GM20000 (cell line): ENCODE measurements around the gene MATCAP1.

Experiments
- DNase-seq: peaks from one replicate; pipeline ENCODE4 v3.0.0; 2012; ENCODE audit warnings: low spot score
- CTCF ChIP-seq: IDR thresholded peaks from 2 replicates; pipeline ENCODE4 v1.5.1; 2012; ENCODE audit warnings: mild to moderate bottlenecking, control low read depth; ENCODE audit errors: extremely low read depth, missing control alignments

MATCAP1 gene

DNA sequence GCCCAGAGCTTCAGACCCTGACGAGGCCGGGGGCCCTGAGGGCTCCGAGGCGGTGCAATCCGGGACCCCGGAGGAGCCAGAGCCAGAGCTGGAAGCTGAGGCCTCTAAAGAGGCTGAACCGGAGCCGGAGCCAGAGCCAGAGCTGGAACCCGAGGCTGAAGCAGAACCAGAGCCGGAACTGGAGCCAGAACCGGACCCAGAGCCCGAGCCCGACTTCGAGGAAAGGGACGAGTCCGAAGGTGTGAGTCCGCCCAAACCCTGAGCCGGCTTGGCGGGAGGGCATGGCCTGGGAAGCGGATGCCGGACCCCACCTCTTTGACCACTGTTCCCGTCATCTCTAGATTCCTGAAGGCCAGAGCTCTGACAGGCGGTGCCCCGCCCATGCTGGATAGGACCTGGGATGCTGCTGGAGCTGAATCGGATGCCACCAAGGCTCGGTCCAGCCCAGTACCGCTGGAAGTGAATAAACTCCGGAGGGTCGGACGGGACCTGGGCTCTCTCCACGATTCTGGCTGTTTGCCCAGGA lies 9.0 kb downstream of the MATCAP1 start:
- no peak for DNase-seq
- TF ChIP-seq CTCF, result no peak

GRCh38 chr16:67173808-67174705 lies 9.7 kb downstream of the MATCAP1 start:
- no peak for TF ChIP-seq CTCF
- peak; percentile 80 for DNase-seq

- DNase-seq, result no peak
These were observed 10.4 kb downstream of the MATCAP1 start for GRCh38 chr16:67173323-67173722.

GRCh38 chr16:67170949-67171649 lies 12.7 kb downstream of the MATCAP1 start:
- no peak for DNase-seq
- TF ChIP-seq CTCF, result no peak

More at GRCh38 chr16:67173323-67173722, 10.4 kb downstream of the MATCAP1 start:
- TF ChIP-seq CTCF, result no peak

DNA sequence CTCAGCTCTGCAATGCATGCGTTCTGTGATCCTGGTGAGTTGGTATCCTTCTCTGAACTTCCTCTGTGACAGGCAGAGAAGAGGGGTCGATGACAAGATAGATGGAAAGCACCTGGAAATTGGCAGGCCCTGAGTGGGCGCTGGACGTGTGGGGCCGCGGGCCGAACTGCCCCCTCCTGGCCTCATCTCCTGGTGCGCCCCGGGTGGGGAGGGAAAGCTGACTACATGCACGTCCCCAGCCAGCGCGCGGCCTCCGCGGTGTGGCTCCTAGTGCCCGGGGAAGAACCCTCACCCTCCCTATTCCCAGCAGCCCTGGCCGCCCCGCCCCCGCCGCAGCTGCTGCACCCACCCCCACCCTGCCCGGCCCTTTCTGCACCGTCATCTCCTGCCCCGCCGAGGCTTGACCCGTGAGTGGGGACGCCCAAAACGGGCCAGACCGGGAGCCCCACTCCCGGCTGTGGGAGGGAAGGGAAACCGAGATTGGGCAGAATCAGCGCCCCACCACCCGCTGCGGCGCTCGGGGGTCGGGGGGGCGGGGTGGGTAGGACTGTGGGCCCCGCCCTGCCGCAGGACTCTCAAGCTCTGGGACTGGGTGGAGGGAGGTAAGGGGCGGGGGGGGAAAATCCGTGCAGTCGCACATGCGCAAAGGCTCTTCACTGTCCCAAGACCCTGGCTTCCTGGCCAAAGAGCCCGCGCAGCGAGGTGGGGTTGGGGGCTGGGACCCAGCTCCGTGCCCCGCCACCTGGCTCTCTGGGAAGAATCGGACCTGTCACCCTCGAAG lies 13.4 kb downstream of the MATCAP1 start, which contains the start of gene NOL3:
Gene NOL3 (plus strand): TSS at position 371 of the 781 bp plus-strand sequence.
- DNase-seq, result peak; percentile 88
- no peak for TF ChIP-seq CTCF

DNA sequence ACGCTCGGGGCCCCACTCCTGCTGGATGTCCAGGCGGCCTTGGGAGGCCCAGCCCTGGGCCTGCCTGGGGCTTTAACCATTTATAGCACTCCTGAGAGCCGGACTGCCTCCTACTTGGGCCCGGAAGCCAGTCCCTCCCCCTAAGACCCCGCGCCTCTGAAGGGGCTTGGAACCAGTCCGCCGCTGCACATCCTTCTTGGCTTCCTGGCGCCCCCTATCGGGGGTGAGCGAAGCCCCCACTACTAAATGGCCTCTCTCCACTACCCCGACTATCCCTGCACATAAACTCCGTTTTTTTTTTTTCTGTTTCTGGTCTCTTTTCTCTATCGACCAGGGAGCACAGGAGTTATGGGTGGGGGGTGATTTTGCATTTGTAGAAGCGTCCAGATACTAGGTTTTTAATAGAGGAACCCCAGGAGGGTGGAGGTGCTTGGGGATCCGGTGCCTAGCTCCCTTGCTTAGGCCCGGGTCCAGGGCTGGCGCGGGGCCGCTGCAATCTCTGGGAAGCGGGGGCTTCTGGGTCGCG lies 14.1 kb downstream of the MATCAP1 start:
- DNase-seq, result peak; percentile 65
- peak; percentile 69 for TF ChIP-seq CTCF
